Sigmoid colon (tissue), 4 donors: ENCODE measurements around the gene MAPK8IP2.

Experiments used
- CTCF ChIP-seq, 4 experiments: fragments of 450-650 bp in 3 of 4; fragments of 200-600 bp in 1 of 4; IDR thresholded peaks; one replicate each; pipeline ENCODE4 v1.5.1; 2016 to 2019; ENCODE audit warnings: antibody characterized with exemption in 4 of 4, mild to moderate bottlenecking in 3 of 4, moderate library complexity in 2 of 4
- POLR2A ChIP-seq, 2 donors: fragments of 450-650 bp; IDR thresholded peaks; one replicate each; pipeline ENCODE4 v1.6.1; 2016; ENCODE audit warnings: antibody characterized with exemption in 2 of 2, mild to moderate bottlenecking in 2 of 2, moderate library complexity in 2 of 2
- POLR2AphosphoS5 ChIP-seq, 4 donors: sonication (generic); formaldehyde crosslinking; IDR thresholded peaks; one replicate each; pipeline ENCODE4 v1.6.1; 2017; ENCODE audit warnings: antibody characterized with exemption in 4 of 4

- TF ChIP-seq CTCF (IDR thresholded peaks at IDR 0.05) (no peak), POLR2A (IDR thresholded peaks at IDR 0.05) (no peak), POLR2AphosphoS5 (IDR thresholded peaks at IDR 0.05) (no peak)
Measured at GRCh38 chr22:50577987-50578775, 22.4 kb upstream of the MAPK8IP2 start, which contains the start of gene CPT1B.
